AG20443 (cell line): ENCODE data around the gene EPS8.
"Not testable (repeated sequence)": the region's sequence is repeated elsewhere in the genome, so short reads cannot be mapped to it uniquely, and the experiment has no call there.

Source experiments
- DNase-seq: peaks from one replicate; pipeline ENCODE4 v3.0.0; 2012; ENCODE audit warnings: low spot score, mixed read lengths

The EPS8 gene

GRCh38 chr12:15756822-15757221, 32.4 kb downstream of the EPS8 start:
- DNase-seq, result peak; percentile 37

GRCh38 chr12:15754233-15754632, 35.0 kb downstream of the EPS8 start:
- peak; percentile 21 for DNase-seq

GRCh38 chr12:15752785-15753184, 36.4 kb downstream of the EPS8 start:
- peak; percentile 9 for DNase-seq

GRCh38 chr12:15751741-15752140, 37.4 kb downstream of the EPS8 start:
- DNase-seq, result no peak

- no peak for DNase-seq
These were observed 39.3 kb downstream of the EPS8 start for GRCh38 chr12:15749937-15750336.

- DNase-seq, result not testable (repeated sequence)
These were observed 47.3 kb downstream of the EPS8 start for GRCh38 chr12:15741870-15742269.

- no peak for DNase-seq
These were observed 48.1 kb downstream of the EPS8 start for GRCh38 chr12:15741082-15741481.

- DNase-seq, result not testable (repeated sequence)
These were observed 48.8 kb downstream of the EPS8 start for GRCh38 chr12:15740389-15740788.

- DNase-seq, result no peak
These were observed 50.7 kb downstream of the EPS8 start for GRCh38 chr12:15738438-15739015.

- DNase-seq, result no peak
These were observed 53.2 kb downstream of the EPS8 start for GRCh38 chr12:15735837-15736615.

- no peak for DNase-seq
These were observed 56.1 kb downstream of the EPS8 start for GRCh38 chr12:15733136-15733535.

GRCh38 chr12:15732341-15733061, 56.7 kb downstream of the EPS8 start:
- DNase-seq, result peak; percentile 28

- DNase-seq, result no peak
These were observed 57.2 kb downstream of the EPS8 start for GRCh38 chr12:15731940-15732339.

- DNase-seq, result no peak
These were observed 60.1 kb downstream of the EPS8 start for GRCh38 chr12:15729097-15729496.

- peak; percentile 71 for DNase-seq
These were observed 61.0 kb downstream of the EPS8 start for GRCh38 chr12:15728118-15728598.

- DNase-seq, result no peak
These were observed 62.4 kb downstream of the EPS8 start for GRCh38 chr12:15726878-15727150.

GRCh38 chr12:15726027-15726877, 62.9 kb downstream of the EPS8 start:
- no peak for DNase-seq

- no peak for DNase-seq
These were observed 66.2 kb downstream of the EPS8 start for GRCh38 chr12:15722951-15723350.

GRCh38 chr12:15721316-15722115, 67.7 kb downstream of the EPS8 start:
- DNase-seq, result no peak

- DNase-seq, result no peak
These were observed 68.9 kb downstream of the EPS8 start for GRCh38 chr12:15720295-15720694.

GRCh38 chr12:15719230-15719629, 70.0 kb downstream of the EPS8 start:
- no peak for DNase-seq
